WTC11 (cell line): ENCODE measurements around the gene TNIK. TPM values are rescaled to one million over a fixed set of nuclear protein-coding genes. Genes with fewer than 3 reads are reported as not detected.

ENCODE experiments used
- ATAC-seq: fragments of 200-7000 bp; cut with Tn5 transposase; 2 replicates; pipeline ENCODE4 v1.10.0; 2021; ENCODE audit warnings: mild to moderate bottlenecking, moderate library complexity
- CTCF ChIA-PET: fragments of 300-600 bp; sonication (Branson Sonifier 250); formaldehyde crosslinking; loops from one replicate; lab custom pipeline; 2021; ENCODE audit warnings: antibody characterized with exemption; lab: Charles Lee
- POLR2A ChIA-PET: fragments of 350-600 bp; sonication (Branson Sonifier 250); formaldehyde crosslinking; loops from one replicate; lab custom pipeline; 2021; ENCODE audit warnings: antibody characterized with exemption; lab: Charles Lee
- DNase-seq: peaks from one replicate; pipeline ENCODE4 v3.0.0; 2021; ENCODE audit warnings: low spot score
- H3K27ac Mint-ChIP-seq: 2 replicates; pipeline ENCODE4 v1.8.0; 2021; ENCODE audit warnings: mixed read lengths
- H3K27me3 Mint-ChIP-seq: 2 replicates; pipeline ENCODE4 v1.8.0; 2021; ENCODE audit warnings: low read depth, mild to moderate bottlenecking, moderate library complexity, mixed read lengths
- H3K36me3 Mint-ChIP-seq: 2 replicates; pipeline ENCODE4 v1.8.0; 2021; ENCODE audit warnings: mixed read lengths
- H3K4me1 Mint-ChIP-seq: 2 replicates; pipeline ENCODE4 v1.8.0; 2022; ENCODE audit warnings: mixed read lengths
- H3K4me3 Mint-ChIP-seq: 2 replicates; pipeline ENCODE4 v1.8.0; 2021; ENCODE audit warnings: mild to moderate bottlenecking, moderate library complexity, mixed read lengths
- H3K9me3 Mint-ChIP-seq: 2 replicates; pipeline ENCODE4 v1.8.0; 2021; ENCODE audit warnings: mixed read lengths
- GABPB1 ChIP-seq: sonication (generic); formaldehyde crosslinking; IDR thresholded peaks from 2 replicates; pipeline ENCODE4 v1.8.1; 2023; ENCODE audit warnings: mild to moderate bottlenecking, missing genetic modification reagents
- NFATC4 ChIP-seq: fragments of 250-450 bp; sonication (Bioruptor Pico); IDR thresholded peaks from 2 replicates; pipeline ENCODE4 v1.9.0; 2021; ENCODE audit warnings: mild to moderate bottlenecking
- TCF7 ChIP-seq: sonication (generic); formaldehyde crosslinking; IDR thresholded peaks from 2 replicates; pipeline ENCODE4 v1.8.0; 2022; ENCODE audit warnings: mild to moderate bottlenecking, low read depth, missing genetic modification reagents, moderate library complexity
- TEAD4 ChIP-seq: sonication (generic); formaldehyde crosslinking; IDR thresholded peaks from 2 replicates; pipeline ENCODE4 v1.8.0; 2022; ENCODE audit warnings: mild to moderate bottlenecking, missing genetic modification reagents
- TP53 ChIP-seq: sonication (generic); formaldehyde crosslinking; IDR thresholded peaks from 2 replicates; pipeline ENCODE4 v1.8.1; 2023; ENCODE audit warnings: mild to moderate bottlenecking, missing genetic modification reagents
- total RNA-seq: library from RNA; stranded (reverse); gene quantifications from 3 replicates; pipeline ENCODE4 v1.2.3, GENCODE V29; 2021
- TF ChIP-seq, protein P1 (sequence below): sonication (generic); formaldehyde crosslinking; IDR thresholded peaks from 2 replicates; pipeline ENCODE4 v1.8.0; 2023; ENCODE audit warnings: missing genetic modification reagents, mild to moderate bottlenecking, borderline replicate concordance
- TF ChIP-seq, protein P2 (sequence below): sonication (generic); formaldehyde crosslinking; IDR thresholded peaks from 2 replicates; pipeline ENCODE4 v1.8.1; 2022; ENCODE audit warnings: low read depth, missing genetic modification reagents, borderline replicate concordance
- TF ChIP-seq, protein P3 (sequence below): sonication (generic); formaldehyde crosslinking; conservative IDR thresholded peaks from 2 replicates; pipeline ENCODE4 v1.8.1; 2023; ENCODE audit warnings: mild to moderate bottlenecking, low read depth, missing genetic modification reagents, moderate library complexity
- TF ChIP-seq, protein P4 (sequence below): sonication (generic); formaldehyde crosslinking; IDR thresholded peaks from 2 replicates; pipeline ENCODE4 v1.8.1; 2023; ENCODE audit warnings: mild to moderate bottlenecking, missing genetic modification reagents, borderline replicate concordance
- TF ChIP-seq, protein P5 (sequence below): sonication (generic); formaldehyde crosslinking; IDR thresholded peaks from 2 replicates; pipeline ENCODE4 v1.8.1; 2022; ENCODE audit warnings: mild to moderate bottlenecking, missing genetic modification reagents, moderate library complexity, borderline replicate concordance
- TF ChIP-seq, protein P6 (sequence below): fragments of 250-450 bp; sonication (Bioruptor Pico); IDR thresholded peaks from 2 replicates; pipeline ENCODE4 v1.8.0; 2021; ENCODE audit warnings: mild to moderate bottlenecking
- TF ChIP-seq, protein P7 (sequence below): sonication (generic); formaldehyde crosslinking; IDR thresholded peaks from 2 replicates; pipeline ENCODE4 v1.8.1; 2023; ENCODE audit warnings: mild to moderate bottlenecking, missing genetic modification reagents

TNIK gene
- total RNA-seq, 1 experiment from 2014 or later = 50.3 TPM

DNA sequence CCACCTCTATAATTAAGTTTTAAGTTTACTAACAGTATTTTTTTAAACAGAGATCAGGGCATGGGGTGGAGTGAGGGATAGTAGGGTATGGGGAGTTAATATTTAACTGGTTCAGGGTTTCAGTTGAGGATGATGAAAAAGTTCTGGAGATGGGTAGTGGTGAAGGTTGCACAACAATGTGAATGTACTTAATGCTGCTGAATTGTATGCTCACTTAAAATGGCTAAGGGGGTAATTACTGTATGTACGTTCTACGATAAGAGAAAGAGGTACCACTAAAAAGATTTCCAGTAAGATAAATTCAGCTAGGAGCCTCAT, 101.4 kb downstream of the TNIK start:
- no peaks in the 10 kb centered on the region for H3K36me3 Mint-ChIP-seq
- no peak overlapping the region for H3K27ac Mint-ChIP-seq
- peaks cover 46% of the 10 kb centered on the region for H3K4me1 Mint-ChIP-seq
- ChIA-PET POLR2A (no interaction called here), CTCF (no interaction called here)
- no peak for DNase-seq
- TF ChIP-seq, protein P1, sequence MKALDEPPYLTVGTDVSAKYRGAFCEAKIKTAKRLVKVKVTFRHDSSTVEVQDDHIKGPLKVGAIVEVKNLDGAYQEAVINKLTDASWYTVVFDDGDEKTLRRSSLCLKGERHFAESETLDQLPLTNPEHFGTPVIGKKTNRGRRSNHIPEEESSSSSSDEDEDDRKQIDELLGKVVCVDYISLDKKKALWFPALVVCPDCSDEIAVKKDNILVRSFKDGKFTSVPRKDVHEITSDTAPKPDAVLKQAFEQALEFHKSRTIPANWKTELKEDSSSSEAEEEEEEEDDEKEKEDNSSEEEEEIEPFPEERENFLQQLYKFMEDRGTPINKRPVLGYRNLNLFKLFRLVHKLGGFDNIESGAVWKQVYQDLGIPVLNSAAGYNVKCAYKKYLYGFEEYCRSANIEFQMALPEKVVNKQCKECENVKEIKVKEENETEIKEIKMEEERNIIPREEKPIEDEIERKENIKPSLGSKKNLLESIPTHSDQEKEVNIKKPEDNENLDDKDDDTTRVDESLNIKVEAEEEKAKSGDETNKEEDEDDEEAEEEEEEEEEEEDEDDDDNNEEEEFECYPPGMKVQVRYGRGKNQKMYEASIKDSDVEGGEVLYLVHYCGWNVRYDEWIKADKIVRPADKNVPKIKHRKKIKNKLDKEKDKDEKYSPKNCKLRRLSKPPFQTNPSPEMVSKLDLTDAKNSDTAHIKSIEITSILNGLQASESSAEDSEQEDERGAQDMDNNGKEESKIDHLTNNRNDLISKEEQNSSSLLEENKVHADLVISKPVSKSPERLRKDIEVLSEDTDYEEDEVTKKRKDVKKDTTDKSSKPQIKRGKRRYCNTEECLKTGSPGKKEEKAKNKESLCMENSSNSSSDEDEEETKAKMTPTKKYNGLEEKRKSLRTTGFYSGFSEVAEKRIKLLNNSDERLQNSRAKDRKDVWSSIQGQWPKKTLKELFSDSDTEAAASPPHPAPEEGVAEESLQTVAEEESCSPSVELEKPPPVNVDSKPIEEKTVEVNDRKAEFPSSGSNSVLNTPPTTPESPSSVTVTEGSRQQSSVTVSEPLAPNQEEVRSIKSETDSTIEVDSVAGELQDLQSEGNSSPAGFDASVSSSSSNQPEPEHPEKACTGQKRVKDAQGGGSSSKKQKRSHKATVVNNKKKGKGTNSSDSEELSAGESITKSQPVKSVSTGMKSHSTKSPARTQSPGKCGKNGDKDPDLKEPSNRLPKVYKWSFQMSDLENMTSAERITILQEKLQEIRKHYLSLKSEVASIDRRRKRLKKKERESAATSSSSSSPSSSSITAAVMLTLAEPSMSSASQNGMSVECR (CRISPR knock-in tag) = no peak
- peak; percentile 79 for TF ChIP-seq GABPB1 (CRISPR knock-in tag)
- H3K9me3 Mint-ChIP-seq = no peaks in the 10 kb centered on the region
- no peak for ATAC-seq
- H3K27me3 Mint-ChIP-seq = no peaks in the 10 kb centered on the region
- no peak overlapping the region for H3K4me3 Mint-ChIP-seq

DNA sequence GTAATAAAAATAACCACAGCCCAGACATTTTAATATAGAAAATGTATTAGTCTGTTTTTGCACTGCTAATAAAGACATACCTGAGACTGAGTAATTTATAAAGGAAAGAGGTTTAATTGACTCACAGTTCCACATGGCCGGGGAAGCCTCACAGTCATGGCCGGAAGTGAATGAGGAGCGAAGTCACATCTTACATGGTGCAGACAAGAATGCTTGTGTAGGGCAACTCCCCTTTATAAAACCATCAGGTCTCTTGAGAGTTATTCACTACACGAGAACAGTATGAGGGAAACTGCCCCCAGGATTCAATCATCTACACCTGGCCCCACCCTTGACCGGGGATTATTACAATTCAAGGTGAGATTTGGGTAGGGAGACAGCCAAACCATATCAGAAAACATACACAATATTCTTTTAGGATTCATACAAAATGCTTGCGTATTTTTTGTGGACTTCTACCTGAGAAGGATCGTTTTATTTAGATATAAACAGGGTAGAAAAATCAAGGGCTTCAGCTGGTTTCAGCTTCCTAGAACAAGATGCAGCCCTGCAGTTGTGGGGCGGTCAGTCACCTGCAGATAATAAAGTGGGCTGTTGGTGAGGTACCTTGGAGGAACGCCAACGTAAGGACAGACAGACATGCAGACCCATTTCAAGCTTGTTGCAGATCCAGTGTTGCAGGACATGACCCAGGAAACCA, 101.9 kb downstream of the TNIK start:
- no peak overlapping the region for H3K27ac Mint-ChIP-seq
- no peaks in the 10 kb centered on the region for H3K9me3 Mint-ChIP-seq
- ChIA-PET CTCF (no interaction called here), POLR2A (no interaction called here)
- TF ChIP-seq, protein P2, sequence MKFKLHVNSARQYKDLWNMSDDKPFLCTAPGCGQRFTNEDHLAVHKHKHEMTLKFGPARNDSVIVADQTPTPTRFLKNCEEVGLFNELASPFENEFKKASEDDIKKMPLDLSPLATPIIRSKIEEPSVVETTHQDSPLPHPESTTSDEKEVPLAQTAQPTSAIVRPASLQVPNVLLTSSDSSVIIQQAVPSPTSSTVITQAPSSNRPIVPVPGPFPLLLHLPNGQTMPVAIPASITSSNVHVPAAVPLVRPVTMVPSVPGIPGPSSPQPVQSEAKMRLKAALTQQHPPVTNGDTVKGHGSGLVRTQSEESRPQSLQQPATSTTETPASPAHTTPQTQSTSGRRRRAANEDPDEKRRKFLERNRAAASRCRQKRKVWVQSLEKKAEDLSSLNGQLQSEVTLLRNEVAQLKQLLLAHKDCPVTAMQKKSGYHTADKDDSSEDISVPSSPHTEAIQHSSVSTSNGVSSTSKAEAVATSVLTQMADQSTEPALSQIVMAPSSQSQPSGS (CRISPR knock-in tag) = no peak
- TF ChIP-seq, protein P3, sequence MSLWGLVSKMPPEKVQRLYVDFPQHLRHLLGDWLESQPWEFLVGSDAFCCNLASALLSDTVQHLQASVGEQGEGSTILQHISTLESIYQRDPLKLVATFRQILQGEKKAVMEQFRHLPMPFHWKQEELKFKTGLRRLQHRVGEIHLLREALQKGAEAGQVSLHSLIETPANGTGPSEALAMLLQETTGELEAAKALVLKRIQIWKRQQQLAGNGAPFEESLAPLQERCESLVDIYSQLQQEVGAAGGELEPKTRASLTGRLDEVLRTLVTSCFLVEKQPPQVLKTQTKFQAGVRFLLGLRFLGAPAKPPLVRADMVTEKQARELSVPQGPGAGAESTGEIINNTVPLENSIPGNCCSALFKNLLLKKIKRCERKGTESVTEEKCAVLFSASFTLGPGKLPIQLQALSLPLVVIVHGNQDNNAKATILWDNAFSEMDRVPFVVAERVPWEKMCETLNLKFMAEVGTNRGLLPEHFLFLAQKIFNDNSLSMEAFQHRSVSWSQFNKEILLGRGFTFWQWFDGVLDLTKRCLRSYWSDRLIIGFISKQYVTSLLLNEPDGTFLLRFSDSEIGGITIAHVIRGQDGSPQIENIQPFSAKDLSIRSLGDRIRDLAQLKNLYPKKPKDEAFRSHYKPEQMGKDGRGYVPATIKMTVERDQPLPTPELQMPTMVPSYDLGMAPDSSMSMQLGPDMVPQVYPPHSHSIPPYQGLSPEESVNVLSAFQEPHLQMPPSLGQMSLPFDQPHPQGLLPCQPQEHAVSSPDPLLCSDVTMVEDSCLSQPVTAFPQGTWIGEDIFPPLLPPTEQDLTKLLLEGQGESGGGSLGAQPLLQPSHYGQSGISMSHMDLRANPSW (CRISPR knock-in tag) = no peak
- TF ChIP-seq GABPB1 (CRISPR knock-in tag) (no peak), TEAD4 (CRISPR knock-in tag) (no peak), TCF7 (no peak), NFATC4 (CRISPR knock-in tag) (no peak), TP53 (CRISPR knock-in tag) (no peak)
- TF ChIP-seq, protein P4, sequence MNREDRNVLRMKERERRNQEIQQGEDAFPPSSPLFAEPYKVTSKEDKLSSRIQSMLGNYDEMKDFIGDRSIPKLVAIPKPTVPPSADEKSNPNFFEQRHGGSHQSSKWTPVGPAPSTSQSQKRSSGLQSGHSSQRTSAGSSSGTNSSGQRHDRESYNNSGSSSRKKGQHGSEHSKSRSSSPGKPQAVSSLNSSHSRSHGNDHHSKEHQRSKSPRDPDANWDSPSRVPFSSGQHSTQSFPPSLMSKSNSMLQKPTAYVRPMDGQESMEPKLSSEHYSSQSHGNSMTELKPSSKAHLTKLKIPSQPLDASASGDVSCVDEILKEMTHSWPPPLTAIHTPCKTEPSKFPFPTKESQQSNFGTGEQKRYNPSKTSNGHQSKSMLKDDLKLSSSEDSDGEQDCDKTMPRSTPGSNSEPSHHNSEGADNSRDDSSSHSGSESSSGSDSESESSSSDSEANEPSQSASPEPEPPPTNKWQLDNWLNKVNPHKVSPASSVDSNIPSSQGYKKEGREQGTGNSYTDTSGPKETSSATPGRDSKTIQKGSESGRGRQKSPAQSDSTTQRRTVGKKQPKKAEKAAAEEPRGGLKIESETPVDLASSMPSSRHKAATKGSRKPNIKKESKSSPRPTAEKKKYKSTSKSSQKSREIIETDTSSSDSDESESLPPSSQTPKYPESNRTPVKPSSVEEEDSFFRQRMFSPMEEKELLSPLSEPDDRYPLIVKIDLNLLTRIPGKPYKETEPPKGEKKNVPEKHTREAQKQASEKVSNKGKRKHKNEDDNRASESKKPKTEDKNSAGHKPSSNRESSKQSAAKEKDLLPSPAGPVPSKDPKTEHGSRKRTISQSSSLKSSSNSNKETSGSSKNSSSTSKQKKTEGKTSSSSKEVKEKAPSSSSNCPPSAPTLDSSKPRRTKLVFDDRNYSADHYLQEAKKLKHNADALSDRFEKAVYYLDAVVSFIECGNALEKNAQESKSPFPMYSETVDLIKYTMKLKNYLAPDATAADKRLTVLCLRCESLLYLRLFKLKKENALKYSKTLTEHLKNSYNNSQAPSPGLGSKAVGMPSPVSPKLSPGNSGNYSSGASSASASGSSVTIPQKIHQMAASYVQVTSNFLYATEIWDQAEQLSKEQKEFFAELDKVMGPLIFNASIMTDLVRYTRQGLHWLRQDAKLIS (CRISPR knock-in tag) = no peak
- TF ChIP-seq, protein P5, sequence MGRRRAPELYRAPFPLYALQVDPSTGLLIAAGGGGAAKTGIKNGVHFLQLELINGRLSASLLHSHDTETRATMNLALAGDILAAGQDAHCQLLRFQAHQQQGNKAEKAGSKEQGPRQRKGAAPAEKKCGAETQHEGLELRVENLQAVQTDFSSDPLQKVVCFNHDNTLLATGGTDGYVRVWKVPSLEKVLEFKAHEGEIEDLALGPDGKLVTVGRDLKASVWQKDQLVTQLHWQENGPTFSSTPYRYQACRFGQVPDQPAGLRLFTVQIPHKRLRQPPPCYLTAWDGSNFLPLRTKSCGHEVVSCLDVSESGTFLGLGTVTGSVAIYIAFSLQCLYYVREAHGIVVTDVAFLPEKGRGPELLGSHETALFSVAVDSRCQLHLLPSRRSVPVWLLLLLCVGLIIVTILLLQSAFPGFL (CRISPR knock-in tag) = no peak
- TF ChIP-seq, protein P6, sequence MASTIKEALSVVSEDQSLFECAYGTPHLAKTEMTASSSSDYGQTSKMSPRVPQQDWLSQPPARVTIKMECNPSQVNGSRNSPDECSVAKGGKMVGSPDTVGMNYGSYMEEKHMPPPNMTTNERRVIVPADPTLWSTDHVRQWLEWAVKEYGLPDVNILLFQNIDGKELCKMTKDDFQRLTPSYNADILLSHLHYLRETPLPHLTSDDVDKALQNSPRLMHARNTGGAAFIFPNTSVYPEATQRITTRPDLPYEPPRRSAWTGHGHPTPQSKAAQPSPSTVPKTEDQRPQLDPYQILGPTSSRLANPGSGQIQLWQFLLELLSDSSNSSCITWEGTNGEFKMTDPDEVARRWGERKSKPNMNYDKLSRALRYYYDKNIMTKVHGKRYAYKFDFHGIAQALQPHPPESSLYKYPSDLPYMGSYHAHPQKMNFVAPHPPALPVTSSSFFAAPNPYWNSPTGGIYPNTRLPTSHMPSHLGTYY (CRISPR knock-in tag) = no peak
- TF ChIP-seq, protein P7, sequence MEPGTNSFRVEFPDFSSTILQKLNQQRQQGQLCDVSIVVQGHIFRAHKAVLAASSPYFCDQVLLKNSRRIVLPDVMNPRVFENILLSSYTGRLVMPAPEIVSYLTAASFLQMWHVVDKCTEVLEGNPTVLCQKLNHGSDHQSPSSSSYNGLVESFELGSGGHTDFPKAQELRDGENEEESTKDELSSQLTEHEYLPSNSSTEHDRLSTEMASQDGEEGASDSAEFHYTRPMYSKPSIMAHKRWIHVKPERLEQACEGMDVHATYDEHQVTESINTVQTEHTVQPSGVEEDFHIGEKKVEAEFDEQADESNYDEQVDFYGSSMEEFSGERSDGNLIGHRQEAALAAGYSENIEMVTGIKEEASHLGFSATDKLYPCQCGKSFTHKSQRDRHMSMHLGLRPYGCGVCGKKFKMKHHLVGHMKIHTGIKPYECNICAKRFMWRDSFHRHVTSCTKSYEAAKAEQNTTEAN = no peak
- no peaks in the 10 kb centered on the region for H3K27me3 Mint-ChIP-seq
- H3K4me1 Mint-ChIP-seq = peaks cover 48% of the 10 kb centered on the region
- H3K4me3 Mint-ChIP-seq = no peak overlapping the region
- no peak for DNase-seq
- H3K36me3 Mint-ChIP-seq = no peaks in the 10 kb centered on the region
- ATAC-seq = no peak
